Trophoblast cell (in vitro differentiated cells and primary cell): ENCODE results near the gene ZNF28.
A peak's percentile ranks its signal among the peaks of the same experiment; 100 is the strongest.
"Not testable (repeated sequence)": the region's sequence is repeated elsewhere in the genome, so short reads cannot be mapped to it uniquely, and the experiment has no call there.

Source experiments
- DNase-seq, 2 donors: peaks; one replicate each; pipeline ENCODE4 v3.0.0-alpha.2; 2016
- H2AFZ ChIP-seq: 2 replicates; pipeline ENCODE4 v1.6.1; 2013; ENCODE audit warnings: low read length, moderate library complexity, mild to moderate bottlenecking; ENCODE audit not compliant: insufficient read depth, poor library complexity
- H2AK5ac ChIP-seq: 2 replicates; pipeline ENCODE4 v1.6.1; 2013; ENCODE audit warnings: mild to moderate bottlenecking, low read length
- H2BK120ac ChIP-seq: 2 replicates; pipeline ENCODE4 v1.6.1; 2013; ENCODE audit warnings: low read length, mild to moderate bottlenecking, moderate library complexity; ENCODE audit not compliant: insufficient read depth, poor library complexity
- H2BK12ac ChIP-seq: 2 replicates; pipeline ENCODE4 v1.6.1; 2013; ENCODE audit warnings: mild to moderate bottlenecking, low read length, moderate library complexity
- H2BK5ac ChIP-seq: 2 replicates; pipeline ENCODE4 v1.6.1; 2013; ENCODE audit warnings: low read length, low read depth, moderate library complexity, mild to moderate bottlenecking; ENCODE audit not compliant: poor library complexity
- H3K14ac ChIP-seq: 2 replicates; pipeline ENCODE4 v1.6.1; 2013; ENCODE audit warnings: mild to moderate bottlenecking, low read length
- H3K18ac ChIP-seq: 2 replicates; pipeline ENCODE4 v1.6.1; 2013; ENCODE audit warnings: mild to moderate bottlenecking, low read length
- H3K23ac ChIP-seq: 2 replicates; pipeline ENCODE4 v1.6.1; 2013; ENCODE audit warnings: low read length
- H3K27ac ChIP-seq: 2 replicates; pipeline ENCODE4 v1.5.1; 2013; ENCODE audit warnings: low read depth, mild to moderate bottlenecking, inconsistent platforms, low read length, moderate library complexity
- H3K27me3 ChIP-seq: 2 replicates; pipeline ENCODE4 v1.6.1; 2013; ENCODE audit warnings: inconsistent platforms, mild to moderate bottlenecking, low read length, moderate library complexity; ENCODE audit not compliant: insufficient read depth
- H3K36me3 ChIP-seq, 2 experiments: 1 replicate in 1 of 2; 2 replicates in 1 of 2; pipeline ENCODE4 v1.6.1; 2013; ENCODE audit warnings: low read length in 2 of 2, mild to moderate bottlenecking in 2 of 2, moderate library complexity in 1 of 2; ENCODE audit not compliant: insufficient read depth in 2 of 2, control insufficient read depth in 1 of 2
- H3K4ac ChIP-seq: 2 replicates; pipeline ENCODE4 v1.6.1; 2013; ENCODE audit warnings: low read depth, mild to moderate bottlenecking, low read length, moderate library complexity
- H3K4me1 ChIP-seq, 2 experiments: 1 replicate in 1 of 2; 2 replicates in 1 of 2; pipeline ENCODE4 v1.6.1; 2013; ENCODE audit warnings: low read length in 2 of 2, mild to moderate bottlenecking in 2 of 2, moderate library complexity in 1 of 2; ENCODE audit not compliant: insufficient read depth in 2 of 2, control insufficient read depth in 1 of 2
- H3K4me2 ChIP-seq: 2 replicates; pipeline ENCODE4 v1.6.1; 2013; ENCODE audit warnings: inconsistent platforms, mild to moderate bottlenecking, low read length, moderate library complexity
- H3K4me3 ChIP-seq: 2 replicates; pipeline ENCODE4 v1.5.1; 2013; ENCODE audit warnings: mild to moderate bottlenecking, low read depth, low read length, inconsistent platforms
- H3K79me1 ChIP-seq: one replicate; pipeline ENCODE4 v1.6.1; 2013; ENCODE audit warnings: low read length
- H3K79me2 ChIP-seq: 2 replicates; pipeline ENCODE4 v1.6.1; 2013; ENCODE audit warnings: low read length, mild to moderate bottlenecking; ENCODE audit not compliant: control insufficient read depth, insufficient read depth, poor library complexity
- H3K9ac ChIP-seq: 2 replicates; pipeline ENCODE4 v1.6.1; 2013; ENCODE audit warnings: mild to moderate bottlenecking, low read length
- H3K9me3 ChIP-seq: 2 replicates; pipeline ENCODE4 v1.6.1; 2013; ENCODE audit warnings: low read depth, mild to moderate bottlenecking, control low read depth, inconsistent platforms, low read length; ENCODE audit not compliant: insufficient read depth
- H4K12ac ChIP-seq: 2 replicates; pipeline ENCODE4 v1.6.1; 2013; ENCODE audit warnings: low read depth, mild to moderate bottlenecking, low read length, moderate library complexity
- H4K8ac ChIP-seq: 2 replicates; pipeline ENCODE4 v1.6.1; 2013; ENCODE audit warnings: low read depth, mild to moderate bottlenecking, low read length, moderate library complexity
- H4K91ac ChIP-seq: one replicate; pipeline ENCODE4 v1.6.1; 2013; ENCODE audit warnings: low read depth, mild to moderate bottlenecking, low read length, moderate library complexity
- WGBS: extraction: QIAGEN DNeasy Blood & Tissue Kit; methylation state at CpG from one replicate; pipeline ENCODE4 v1.1.7; 2013; ENCODE audit warnings: missing lambda C conversion rate; ENCODE audit not compliant: insufficient read length, insufficient coverage; ENCODE audit errors: extremely low coverage; 5-methylcytosine and 5-hydroxymethylcytosine counted together

Gene ZNF28

GRCh38 chr19:52756447-52756846 lies 65.0 kb downstream of the ZNF28 start:
- WGBS, result no CpG with 5 or more reads among the region's 2 CpGs
- not testable (repeated sequence) for H2BK12ac ChIP-seq, H3K23ac ChIP-seq, H2AFZ ChIP-seq, H3K36me3 ChIP-seq, H3K4ac ChIP-seq, H3K27me3 ChIP-seq, H4K8ac ChIP-seq, H3K9ac ChIP-seq, H3K4me1 ChIP-seq, H4K12ac ChIP-seq, H3K4me3 ChIP-seq, H3K79me1 ChIP-seq, H2BK5ac ChIP-seq, H4K91ac ChIP-seq, H3K79me2 ChIP-seq, H3K14ac ChIP-seq, H2BK120ac ChIP-seq, H3K4me2 ChIP-seq, H3K27ac ChIP-seq, H3K9me3 ChIP-seq, H2AK5ac ChIP-seq, DNase-seq, H3K18ac ChIP-seq

- Histone ChIP-seq H3K9ac (no peak overlapping the region), H2BK12ac (no peak overlapping the region), H3K27ac (peak overlapping the region; percentile 43), H3K79me2 (no peaks in the 10 kb centered on the region), H4K91ac (peak overlapping the region; percentile 18), H3K4me1 (peaks cover 2 to 11% of the 10 kb centered on the region in 2 experiments), H2BK5ac (no peak overlapping the region), H3K14ac (no peak overlapping the region), H3K4ac (no peak overlapping the region), H3K27me3 (no peaks in the 10 kb centered on the region), H4K8ac (peak overlapping the region; percentile 62), H3K23ac (no peak overlapping the region), H3K79me1 (peaks cover 4% of the 10 kb centered on the region), H3K4me2 (no peak overlapping the region), H3K18ac (no peak overlapping the region), H3K9me3 (peaks cover under 1% of the 10 kb centered on the region), H4K12ac (no peak overlapping the region), H3K36me3 (no peaks in the 10 kb centered on the region), H2BK120ac (no peak overlapping the region), H2AK5ac (no peak overlapping the region), H2AFZ (no peak overlapping the region), H3K4me3 (no peak overlapping the region)
- peak in 1 of 2 donors; percentile 64 for DNase-seq
- WGBS, result no CpG with 5 or more reads among the region's 4 CpGs
Measured at GRCh38 chr19:52749780-52750179, 71.7 kb downstream of the ZNF28 start.

- WGBS, result no CpG with 5 or more reads among the region's 8 CpGs
- Histone ChIP-seq H3K4ac (no peak overlapping the region), H2AK5ac (no peak overlapping the region), H3K9me3 (no peaks in the 10 kb centered on the region), H3K27me3 (no peaks in the 10 kb centered on the region), H3K9ac (no peak overlapping the region), H3K18ac (no peak overlapping the region), H3K23ac (no peak overlapping the region), H3K4me2 (no peak overlapping the region), H2BK12ac (peak overlapping the region; percentile 54), H4K8ac (peak overlapping the region; percentile 13), H2BK120ac (no peak overlapping the region), H3K27ac (no peak overlapping the region), H2BK5ac (no peak overlapping the region), H3K4me3 (no peak overlapping the region), H3K79me2 (no peaks in the 10 kb centered on the region), H3K4me1 (peaks cover 2 to 11% of the 10 kb centered on the region in 2 experiments), H3K36me3 (no peaks in the 10 kb centered on the region), H4K12ac (no peak overlapping the region), H3K14ac (no peak overlapping the region), H2AFZ (no peak overlapping the region), H4K91ac (no peak overlapping the region), H3K79me1 (peaks cover 7% of the 10 kb centered on the region)
- peak in 1 of 2 donors; percentile 69 for DNase-seq
Measured at GRCh38 chr19:52748336-52748950, 73.0 kb downstream of the ZNF28 start.
